ENCODE data around the gene UBE2G1. TPM values are rescaled to one million over a fixed set of nuclear protein-coding genes. Genes with fewer than 3 reads are reported as not detected.

Gene UBE2G1
- total RNA-seq, 1 donor from 2014 or later = 92.8 TPM

- peaks cover 89% of the 10 kb centered on the region for H3K4me1 ChIP-seq
- no peaks in the 10 kb centered on the region for H3K9me3 ChIP-seq (replicated peaks)
- no peaks in the 10 kb centered on the region for H3K27me3 ChIP-seq (ENCODE audit: low read depth)
- H3K36me3 ChIP-seq = no peaks in the 10 kb centered on the region
- intact Hi-C loops (cut with micrococcal nuclease) = no loop called here
- DNase-seq = no peak
- no peak overlapping the region for H3K4me3 ChIP-seq
- TF ChIP-seq CTCF (IDR thresholded peaks at IDR 0.05; ENCODE audit: borderline replicate concordance) = no peak
- peak overlapping the region; percentile 82 for H3K27ac ChIP-seq (replicated peaks)
Observed at GRCh38 chr17:4314618-4315017, 51.9 kb downstream of the UBE2G1 start.

- no peaks in the 10 kb centered on the region for H3K36me3 ChIP-seq
- no peaks in the 10 kb centered on the region for H3K9me3 ChIP-seq (replicated peaks)
- H3K4me1 ChIP-seq = peaks cover 91% of the 10 kb centered on the region
- no peaks in the 10 kb centered on the region for H3K27me3 ChIP-seq (ENCODE audit: low read depth)
- DNase-seq = no peak
- peak overlapping the region; percentile 45 for H3K4me3 ChIP-seq
- TF ChIP-seq CTCF (IDR thresholded peaks at IDR 0.05; ENCODE audit: borderline replicate concordance) = no peak
- H3K27ac ChIP-seq (replicated peaks) = peak overlapping the region; percentile 82
- intact Hi-C loops (cut with micrococcal nuclease) = no loop called here
Observed at GRCh38 chr17:4314179-4314578, 52.3 kb downstream of the UBE2G1 start.

DNA sequence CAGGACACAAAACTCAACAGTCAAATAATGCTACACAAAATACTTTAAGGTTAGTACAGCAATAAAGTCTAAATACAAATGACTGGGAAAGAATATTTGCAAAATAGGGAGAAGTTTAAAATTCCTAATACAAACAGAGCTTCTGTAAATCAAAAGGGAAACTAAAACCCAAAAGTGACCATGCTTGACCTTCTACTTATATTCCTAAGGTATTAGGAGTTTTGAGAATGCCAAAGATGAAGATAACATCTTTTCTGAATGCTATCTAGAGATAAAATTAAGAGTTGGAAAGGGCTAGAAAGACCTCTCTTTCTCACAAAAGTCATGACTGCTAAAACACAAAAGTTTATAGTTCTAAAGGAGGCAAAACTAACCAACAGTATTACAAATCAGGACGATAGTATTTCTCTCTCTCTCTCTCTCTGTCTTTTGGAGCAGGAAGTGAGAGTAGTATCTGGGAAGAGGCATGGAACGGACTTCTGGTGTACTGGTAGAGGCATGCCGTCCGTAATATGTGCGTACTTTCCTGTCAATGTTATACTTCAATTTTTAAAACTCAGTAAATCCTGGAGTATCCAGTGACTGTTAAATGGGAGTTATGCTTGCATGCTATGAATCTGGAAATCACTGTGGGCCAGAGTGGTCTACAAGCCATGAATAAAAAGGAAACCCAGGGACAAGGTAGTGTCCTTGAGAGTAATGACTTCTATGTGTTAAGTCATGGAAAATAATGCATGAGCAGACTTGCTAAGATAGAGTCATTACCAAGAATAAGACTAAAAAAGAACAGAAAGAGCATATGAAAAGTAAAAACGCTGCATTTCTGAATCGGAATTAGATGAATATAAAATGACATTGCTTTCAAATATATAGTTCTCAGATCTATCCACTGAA is 53.0 kb downstream of the UBE2G1 start:
- Histone ChIP-seq H3K36me3 (no peaks in the 10 kb centered on the region), H3K9me3 (replicated peaks) (no peaks in the 10 kb centered on the region), H3K27me3 (ENCODE audit: low read depth) (no peaks in the 10 kb centered on the region), H3K27ac (replicated peaks) (peak overlapping the region; percentile 82), H3K4me3 (peak overlapping the region; percentile 45), H3K4me1 (peaks cover 91% of the 10 kb centered on the region)
- no peak for TF ChIP-seq CTCF (IDR thresholded peaks at IDR 0.05; ENCODE audit: borderline replicate concordance)
- intact Hi-C loops (cut with micrococcal nuclease) = no loop called here
- no peak for DNase-seq

- peak overlapping the region; percentile 74 for H3K27ac ChIP-seq (replicated peaks)
- no peaks in the 10 kb centered on the region for H3K27me3 ChIP-seq (ENCODE audit: low read depth)
- no peaks in the 10 kb centered on the region for H3K9me3 ChIP-seq (replicated peaks)
- H3K4me3 ChIP-seq = no peak overlapping the region
- DNase-seq = no peak
- no peak for TF ChIP-seq CTCF (IDR thresholded peaks at IDR 0.05; ENCODE audit: borderline replicate concordance)
- peaks cover 16% of the 10 kb centered on the region for H3K36me3 ChIP-seq
- intact Hi-C loops (cut with micrococcal nuclease) = no loop called here
- peaks cover 77% of the 10 kb centered on the region for H3K4me1 ChIP-seq
Observed at GRCh38 chr17:4310354-4311060, 56.0 kb downstream of the UBE2G1 start.

DNA sequence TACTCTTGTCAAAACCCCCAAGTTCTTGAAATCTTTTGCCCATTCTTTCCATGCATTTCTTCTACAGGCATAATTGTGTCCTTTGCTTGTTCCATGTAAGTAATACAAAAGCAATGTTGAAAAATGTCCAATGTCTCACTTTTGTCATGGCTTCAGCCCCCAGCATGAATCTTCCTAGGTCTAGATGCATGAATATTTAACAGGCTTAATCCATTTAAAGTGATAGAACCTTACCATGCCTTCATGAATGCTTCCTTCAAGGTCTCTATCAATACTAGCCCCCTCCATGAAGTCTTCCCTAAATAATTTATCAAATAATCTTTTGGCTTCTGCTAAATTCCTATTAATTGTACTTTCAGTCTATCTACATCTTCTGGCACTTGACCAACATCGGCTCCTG is 56.6 kb downstream of the UBE2G1 start:
- Histone ChIP-seq H3K4me3 (no peak overlapping the region), H3K4me1 (peaks cover 72% of the 10 kb centered on the region), H3K27ac (replicated peaks) (peak overlapping the region; percentile 74), H3K27me3 (ENCODE audit: low read depth) (no peaks in the 10 kb centered on the region), H3K36me3 (peaks cover 18% of the 10 kb centered on the region), H3K9me3 (replicated peaks) (no peaks in the 10 kb centered on the region)
- intact Hi-C loops (cut with micrococcal nuclease) = loop anchor here (10.0 kb wide), 1 partner anchor 95 kb away; no protein-coding TSS in a partner anchor
- no peak for DNase-seq
- no peak for TF ChIP-seq CTCF (IDR thresholded peaks at IDR 0.05; ENCODE audit: borderline replicate concordance)
